Measurements from ENCODE around the gene FHIP1B. TPM values are rescaled to one million over a fixed set of nuclear protein-coding genes. Genes with fewer than 3 reads are reported as not detected.

FHIP1B gene
- total RNA-seq, 2 donors from 2014 or later: 26.7 to 37.6 TPM

Other genes with a start within 250 kb of the FHIP1B start
- not detected for gene OR52L1, start 247.7 kb downstream of the FHIP1B start, total RNA-seq
- gene OR56A4, start 227.7 kb downstream of the FHIP1B start, total RNA-seq: not detected
- not detected for gene OR56A1, start 203.9 kb downstream of the FHIP1B start, total RNA-seq
- gene OR56B4, start 127.0 kb downstream of the FHIP1B start, total RNA-seq: not detected
- not detected for gene OR52B2, start 64.3 kb downstream of the FHIP1B start, total RNA-seq
- not detected for gene OR52W1, start 35.4 kb downstream of the FHIP1B start, total RNA-seq
- gene C11orf42, start 29.1 kb downstream of the FHIP1B start, total RNA-seq: not detected
- gene CNGA4, start 4.5 kb upstream of the FHIP1B start, total RNA-seq: not detected
- gene CCKBR, start 25.2 kb upstream of the FHIP1B start, total RNA-seq: not detected
- gene CAVIN3, start 85.9 kb upstream of the FHIP1B start, total RNA-seq: 10 to 100 TPM; 84.8 to 86.7 TPM
- 10 to 100 TPM; 44.5 to 71.7 TPM for gene SMPD1, start 155.8 kb upstream of the FHIP1B start, total RNA-seq
- gene APBB1, start 184.5 kb upstream of the FHIP1B start, total RNA-seq: 10 to 100 TPM; 79.8 to 80.9 TPM
- gene HPX, start 206.4 kb upstream of the FHIP1B start, total RNA-seq: under 1 TPM in 1 of 2 donors, not detected in 1; 0.20 TPM
- gene TRIM3, start 239.3 kb upstream of the FHIP1B start, total RNA-seq: 10 to 100 TPM in 1 of 2 donors, 1 to 10 TPM in 1; 7.1 to 19.5 TPM
- gene ARFIP2, start 246.7 kb upstream of the FHIP1B start, total RNA-seq: 10 to 100 TPM; 19.2 to 34.1 TPM
- 10 to 100 TPM; 19.8 to 22.6 TPM for gene TIMM10B, start 246.9 kb upstream of the FHIP1B start, total RNA-seq